Neuronal stem cell (in vitro differentiated cells): ENCODE measurements around the gene LIN28B.

Experiments used
- DNase-seq: peaks from one replicate; pipeline ENCODE4 v3.0.0-alpha.2; 2013; ENCODE audit warnings: low spot score
- H2AFZ ChIP-seq: one replicate; pipeline ENCODE4 v1.6.1; 2013; ENCODE audit warnings: mild to moderate bottlenecking, low read length, inconsistent platforms
- H2AK5ac ChIP-seq: 2 replicates; pipeline ENCODE4 v1.6.1; 2013; ENCODE audit warnings: low read depth, mild to moderate bottlenecking, inconsistent platforms, low read length, moderate library complexity, mixed read lengths
- H2BK120ac ChIP-seq: 2 replicates; pipeline ENCODE4 v1.6.1; 2013; ENCODE audit warnings: low read depth, mild to moderate bottlenecking, inconsistent platforms, low read length, moderate library complexity, mixed read lengths
- H2BK12ac ChIP-seq: one replicate; pipeline ENCODE4 v1.6.1; 2013; ENCODE audit warnings: low read length, inconsistent platforms
- H2BK15ac ChIP-seq: 2 replicates; pipeline ENCODE4 v1.6.1; 2013; ENCODE audit warnings: mild to moderate bottlenecking, low read length, inconsistent platforms, mixed read lengths
- H2BK5ac ChIP-seq: one replicate; pipeline ENCODE4 v1.6.1; 2013; ENCODE audit warnings: inconsistent platforms, mild to moderate bottlenecking, low read length, moderate library complexity
- H3K14ac ChIP-seq: one replicate; pipeline ENCODE4 v1.6.1; 2013; ENCODE audit warnings: low read length, inconsistent platforms
- H3K18ac ChIP-seq: 2 replicates; pipeline ENCODE4 v1.6.1; 2013; ENCODE audit warnings: low read length, inconsistent platforms
- H3K23ac ChIP-seq: 2 replicates; pipeline ENCODE4 v1.6.1; 2013; ENCODE audit warnings: low read depth, mild to moderate bottlenecking, mixed read lengths, low read length, inconsistent platforms; ENCODE audit not compliant: poor library complexity
- H3K27ac ChIP-seq: replicated peaks from 3 replicates; pipeline ENCODE4 v1.5.1; 2013; ENCODE audit warnings: low read length, inconsistent platforms
- H3K27me3 ChIP-seq, 3 experiments: 2 replicates each; pipeline ENCODE4 v1.6.1; 2013; ENCODE audit warnings: low read length in 3 of 3, mild to moderate bottlenecking in 2 of 3, inconsistent platforms in 1 of 3, low read depth in 1 of 3, mixed read lengths in 1 of 3, moderate library complexity in 1 of 3; ENCODE audit not compliant: control insufficient read depth in 3 of 3, insufficient read depth in 3 of 3
- H3K36me3 ChIP-seq, 2 donors: replicated peaks in 1 of 2; 2 replicates each; pipeline ENCODE4 v1.6.1; 2013; ENCODE audit warnings: low read length in 2 of 2; ENCODE audit not compliant: control insufficient read depth in 2 of 2, insufficient read depth in 2 of 2
- H3K4ac ChIP-seq: 2 replicates; pipeline ENCODE4 v1.6.1; 2013; ENCODE audit warnings: inconsistent platforms, mild to moderate bottlenecking, low read length, moderate library complexity
- H3K4me1 ChIP-seq, 2 donors: 1 replicate in 1 of 2; 2 replicates in 1 of 2; pipeline ENCODE4 v1.6.1; 2013; ENCODE audit warnings: low read length in 2 of 2, low read depth in 1 of 2; ENCODE audit not compliant: control insufficient read depth in 2 of 2, insufficient read depth in 1 of 2
- H3K4me2 ChIP-seq: one replicate; pipeline ENCODE4 v1.6.1; 2013; ENCODE audit warnings: mild to moderate bottlenecking, low read length, inconsistent platforms; ENCODE audit not compliant: insufficient read depth, poor library complexity, severe bottlenecking
- H3K4me3 ChIP-seq, 2 donors: 2 replicates each; pipeline ENCODE4 v1.5.1; 2013; ENCODE audit warnings: low read length in 2 of 2, mild to moderate bottlenecking in 2 of 2, inconsistent platforms in 1 of 2, moderate library complexity in 1 of 2
- H3K79me1 ChIP-seq: one replicate; pipeline ENCODE4 v1.6.1; 2013; ENCODE audit warnings: low read depth, mild to moderate bottlenecking, inconsistent platforms, low read length, moderate library complexity
- H3K9ac ChIP-seq: one replicate; pipeline ENCODE4 v1.6.1; 2013; ENCODE audit warnings: mild to moderate bottlenecking, low read depth, low read length, inconsistent platforms; ENCODE audit not compliant: poor library complexity
- H3K9me3 ChIP-seq, 2 donors: replicated peaks in 1 of 2; 2 replicates each; pipeline versions ENCODE3 to v1.6.1; 2013; ENCODE audit warnings: low read length in 2 of 2, mild to moderate bottlenecking in 2 of 2, inconsistent platforms in 1 of 2, low read depth in 1 of 2, mixed read lengths in 1 of 2, moderate library complexity in 1 of 2; ENCODE audit not compliant: control insufficient read depth in 2 of 2, insufficient read depth in 1 of 2
- H4K8ac ChIP-seq: one replicate; pipeline ENCODE4 v1.6.1; 2013; ENCODE audit warnings: low read depth, mild to moderate bottlenecking, inconsistent platforms, low read length, moderate library complexity
- H4K91ac ChIP-seq: one replicate; pipeline ENCODE4 v1.6.1; 2013; ENCODE audit warnings: low read length, low read depth, mild to moderate bottlenecking, inconsistent platforms; ENCODE audit not compliant: poor library complexity
- WGBS, 2 donors: extraction: QIAGEN DNeasy Blood & Tissue Kit; methylation state at CpG; one replicate each; pipeline ENCODE4 v1.1.7; 2013; ENCODE audit warnings: missing lambda C conversion rate in 2 of 2, mixed read lengths in 1 of 2; ENCODE audit not compliant: insufficient read length in 2 of 2, insufficient replicate concordance in 1 of 2; ENCODE audit errors: extremely low coverage in 2 of 2; 5-methylcytosine and 5-hydroxymethylcytosine counted together

The LIN28B gene

GRCh38 chr6:105066836-105067235 lies 109.9 kb downstream of the LIN28B start:
- H3K79me1 ChIP-seq, result peaks cover 2% of the 10 kb centered on the region
- H2BK120ac ChIP-seq, result no peak overlapping the region
- H2BK12ac ChIP-seq, result no peak overlapping the region
- peaks cover 0 to 8% of the 10 kb centered on the region in 2 donors for H3K36me3 ChIP-seq
- WGBS, 2 donors, result no CpG with 5 or more reads among the region's 3 CpGs
- H3K4ac ChIP-seq, result no peak overlapping the region
- H3K23ac ChIP-seq, result no peak overlapping the region
- peaks cover 2 to 4% of the 10 kb centered on the region in 2 donors for H3K4me1 ChIP-seq
- H2AK5ac ChIP-seq, result no peak overlapping the region
- H3K4me2 ChIP-seq, result no peak overlapping the region
- H3K18ac ChIP-seq, result no peak overlapping the region
- H3K9ac ChIP-seq, result no peak overlapping the region
- no peak overlapping the region for H3K4me3 ChIP-seq
- H3K27me3 ChIP-seq, result no peaks in the 10 kb centered on the region
- H4K8ac ChIP-seq, result no peak overlapping the region
- H3K14ac ChIP-seq, result no peak overlapping the region
- no peak overlapping the region for H4K91ac ChIP-seq
- H2AFZ ChIP-seq, result no peak overlapping the region
- H2BK15ac ChIP-seq, result no peak overlapping the region
- no peak overlapping the region for H3K27ac ChIP-seq
- DNase-seq, result no peak
- H2BK5ac ChIP-seq, result no peak overlapping the region
- H3K9me3 ChIP-seq, result no peaks in the 10 kb centered on the region

GRCh38 chr6:105067329-105067728 lies 110.4 kb downstream of the LIN28B start:
- Histone ChIP-seq H3K4me2 (no peak overlapping the region), H3K4me1 (peaks cover 2 to 7% of the 10 kb centered on the region in 2 donors), H3K4ac (no peak overlapping the region), H3K14ac (no peak overlapping the region), H2BK12ac (no peak overlapping the region), H2BK5ac (no peak overlapping the region), H2BK15ac (no peak overlapping the region), H2BK120ac (no peak overlapping the region), H3K27me3 (no peaks in the 10 kb centered on the region), H3K9me3 (no peaks in the 10 kb centered on the region), H3K4me3 (no peak overlapping the region), H3K18ac (no peak overlapping the region), H3K9ac (no peak overlapping the region), H4K8ac (no peak overlapping the region), H3K36me3 (peaks cover 0 to 6% of the 10 kb centered on the region in 2 donors), H4K91ac (no peak overlapping the region), H3K27ac (no peak overlapping the region), H3K23ac (no peak overlapping the region), H3K79me1 (peaks cover 2% of the 10 kb centered on the region), H2AK5ac (no peak overlapping the region), H2AFZ (no peak overlapping the region)
- no peak for DNase-seq
- WGBS, 2 donors, result no CpG with 5 or more reads among the region's 1 CpG

GRCh38 chr6:105068407-105068806 lies 111.5 kb downstream of the LIN28B start:
- no peaks in the 10 kb centered on the region for H3K9me3 ChIP-seq
- no peak overlapping the region for H3K18ac ChIP-seq
- no peak overlapping the region for H2BK5ac ChIP-seq
- no peak overlapping the region for H2AFZ ChIP-seq
- no CpG with 5 or more reads among the region's 2 CpGs for WGBS, 2 donors
- no peak overlapping the region for H3K14ac ChIP-seq
- H3K4me1 ChIP-seq, result peaks cover 3 to 7% of the 10 kb centered on the region in 2 donors
- H2BK12ac ChIP-seq, result no peak overlapping the region
- H3K23ac ChIP-seq, result no peak overlapping the region
- H3K79me1 ChIP-seq, result peaks cover 2% of the 10 kb centered on the region
- no peak overlapping the region for H3K4ac ChIP-seq
- H2AK5ac ChIP-seq, result no peak overlapping the region
- H3K27ac ChIP-seq, result no peak overlapping the region
- H3K4me3 ChIP-seq, result no peak overlapping the region
- H4K8ac ChIP-seq, result no peak overlapping the region
- H2BK120ac ChIP-seq, result no peak overlapping the region
- peaks cover 0 to 3% of the 10 kb centered on the region in 2 donors for H3K36me3 ChIP-seq
- DNase-seq, result no peak
- H3K27me3 ChIP-seq, result no peaks in the 10 kb centered on the region
- no peak overlapping the region for H4K91ac ChIP-seq
- H3K4me2 ChIP-seq, result no peak overlapping the region
- H2BK15ac ChIP-seq, result no peak overlapping the region
- no peak overlapping the region for H3K9ac ChIP-seq

GRCh38 chr6:105069821-105070445 lies 113.0 kb downstream of the LIN28B start:
- no peak overlapping the region for H4K91ac ChIP-seq
- no peak overlapping the region for H2AK5ac ChIP-seq
- no peaks in the 10 kb centered on the region for H3K9me3 ChIP-seq
- H3K36me3 ChIP-seq, result peaks cover 0 to 8% of the 10 kb centered on the region in 2 donors
- no peak overlapping the region for H4K8ac ChIP-seq
- no peak overlapping the region for H2BK5ac ChIP-seq
- no peak overlapping the region for H3K18ac ChIP-seq
- H3K27ac ChIP-seq, result peak overlapping the region; percentile 43
- no peak overlapping the region for H2BK15ac ChIP-seq
- no peak overlapping the region for H2BK120ac ChIP-seq
- no peak overlapping the region for H3K4ac ChIP-seq
- no peak overlapping the region for H3K14ac ChIP-seq
- H2AFZ ChIP-seq, result no peak overlapping the region
- H3K79me1 ChIP-seq, result peaks cover 2% of the 10 kb centered on the region
- no peak for DNase-seq
- H2BK12ac ChIP-seq, result no peak overlapping the region
- WGBS, 2 donors, result no CpG with 5 or more reads among the region's 1 CpG
- no peak overlapping the region for H3K4me2 ChIP-seq
- no peak overlapping the region for H3K9ac ChIP-seq
- H3K27me3 ChIP-seq, result no peaks in the 10 kb centered on the region
- H3K4me1 ChIP-seq, result peaks cover 3 to 7% of the 10 kb centered on the region in 2 donors
- H3K4me3 ChIP-seq, result no peak overlapping the region
- H3K23ac ChIP-seq, result no peak overlapping the region
